Measurements from ENCODE around the gene RNPEP. TPM values are rescaled to one million over a fixed set of nuclear protein-coding genes. Genes with fewer than 3 reads are reported as not detected.
A peak's percentile ranks its signal among the peaks of the same experiment; 100 is the strongest.

Gene RNPEP
- total RNA-seq, 1 donor: 93.7 TPM

- no peak overlapping the region for H3K4me3 ChIP-seq (ENCODE audit: low read depth, low read length)
- DNase-seq (ENCODE audit: low read depth): peak; percentile 98
- no peak for TF ChIP-seq CTCF (IDR thresholded peaks at IDR 0.05; ENCODE audit: insufficient read depth, low read depth, low read length)
These were observed 52.4 kb downstream of the RNPEP start for GRCh38 chr1:202034683-202035462.

- no peak for DNase-seq (ENCODE audit: low read depth)
- H3K4me3 ChIP-seq (ENCODE audit: low read depth, low read length): no peak overlapping the region
- TF ChIP-seq CTCF (IDR thresholded peaks at IDR 0.05; ENCODE audit: insufficient read depth, low read depth, low read length): no peak
These were observed 54.3 kb downstream of the RNPEP start for GRCh38 chr1:202036595-202037387.

- TF ChIP-seq CTCF (IDR thresholded peaks at IDR 0.05; ENCODE audit: insufficient read depth, low read depth, low read length): no peak
- no peak overlapping the region for H3K4me3 ChIP-seq (ENCODE audit: low read depth, low read length)
- peak; percentile 67 for DNase-seq (ENCODE audit: low read depth)
These were observed 55.4 kb downstream of the RNPEP start for GRCh38 chr1:202037706-202038296.

GRCh38 chr1:202038688-202039346 is 56.4 kb downstream of the RNPEP start:
- DNase-seq (ENCODE audit: low read depth): no peak
- no peak for TF ChIP-seq CTCF (IDR thresholded peaks at IDR 0.05; ENCODE audit: insufficient read depth, low read depth, low read length)
- no peak overlapping the region for H3K4me3 ChIP-seq (ENCODE audit: low read depth, low read length)

- no peak overlapping the region for H3K4me3 ChIP-seq (ENCODE audit: low read depth, low read length)
- DNase-seq (ENCODE audit: low read depth): no peak
- TF ChIP-seq CTCF (IDR thresholded peaks at IDR 0.05; ENCODE audit: insufficient read depth, low read depth, low read length): no peak
These were observed 63.3 kb downstream of the RNPEP start for GRCh38 chr1:202045705-202046104.

GRCh38 chr1:202046227-202046626 is 63.8 kb downstream of the RNPEP start:
- TF ChIP-seq CTCF (IDR thresholded peaks at IDR 0.05; ENCODE audit: insufficient read depth, low read depth, low read length): no peak
- H3K4me3 ChIP-seq (ENCODE audit: low read depth, low read length): no peak overlapping the region
- DNase-seq (ENCODE audit: low read depth): no peak

All from fibroblast of villous mesenchyme (primary cell).